Posterior cingulate gyrus (tissue), 11 donors: ENCODE results near the gene ANXA4.
A peak's percentile ranks its signal among the peaks of the same experiment; 100 is the strongest.
"Not testable (repeated sequence)": the region's sequence is repeated elsewhere in the genome, so short reads cannot be mapped to it uniquely, and the experiment has no call there.

ENCODE experiments used
- DNase-seq, 10 donors: peaks; one replicate each; pipeline versions ENCODE4 v3.0.0 to v3.0.0-alpha.2; 2020 to 2021; ENCODE audit warnings: mixed read lengths in 3 of 10
- intact Hi-C: fragments of 100-400 bp; cut with DNase I; formaldehyde crosslinking; loops from one replicate; pipeline ENCODE4 v1.15.1; 2023

The ANXA4 gene

GRCh38 chr2:69798290-69798908, 56.5 kb downstream of the ANXA4 start:
- intact Hi-C loops: no loop called here

GRCh38 chr2:69798909-69799526, 57.1 kb downstream of the ANXA4 start:
- intact Hi-C loops: no loop called here
- no peak for DNase-seq

More at GRCh38 chr2:69798290-69798908, 56.5 kb downstream of the ANXA4 start:
- DNase-seq: no peak

GRCh38 chr2:69801745-69802290, 59.9 kb downstream of the ANXA4 start:
- intact Hi-C loops: no loop called here
- no peak for DNase-seq

GRCh38 chr2:69802781-69803367, 60.9 kb downstream of the ANXA4 start:
- intact Hi-C loops, DNase-seq: not testable (repeated sequence)

- intact Hi-C loops: no loop called here
- DNase-seq: no peak
These were observed 62.5 kb downstream of the ANXA4 start for GRCh38 chr2:69804416-69804815.

GRCh38 chr2:69805887-69806286, 64.0 kb downstream of the ANXA4 start:
- no peak for DNase-seq
- intact Hi-C loops: no loop called here

GRCh38 chr2:69807821-69808540, 66.0 kb downstream of the ANXA4 start:
- intact Hi-C loops: no loop called here
- DNase-seq: peak in 1 of 10 donors; percentile 55

GRCh38 chr2:69810550-69810949, 68.6 kb downstream of the ANXA4 start:
- intact Hi-C loops: loop anchor here (2.0 to 5.0 kb wide), 2 partner anchors 24 to 38 kb away; no protein-coding TSS in a partner anchor

GRCh38 chr2:69811018-69811417, 69.1 kb downstream of the ANXA4 start:
- DNase-seq: peak in 3 of 10 donors; percentile 21 to 69 (median 41)
- intact Hi-C loops: loop anchor here (2.0 to 5.0 kb wide), 2 partner anchors 24 to 39 kb away; no protein-coding TSS in a partner anchor

More at GRCh38 chr2:69810550-69810949, 68.6 kb downstream of the ANXA4 start:
- no peak for DNase-seq

- intact Hi-C loops: loop anchor here (2.0 to 5.0 kb wide), 2 partner anchors 25 to 39 kb away; no protein-coding TSS in a partner anchor
- no peak for DNase-seq
These were observed 69.7 kb downstream of the ANXA4 start for GRCh38 chr2:69811591-69811990.

- intact Hi-C loops: no loop called here
- DNase-seq: peak in 1 of 10 donors; percentile 5
These were observed 73.8 kb downstream of the ANXA4 start for GRCh38 chr2:69815717-69816116.

GRCh38 chr2:69816923-69817542, 75.1 kb downstream of the ANXA4 start:
- intact Hi-C loops: loop anchor here (1.0 kb wide), 1 partner anchor 93 kb away; no protein-coding TSS in a partner anchor
- peak in 7 of 10 donors; percentile 56 to 90 (median 76) for DNase-seq

GRCh38 chr2:69817729-69818501, 76.0 kb downstream of the ANXA4 start:
- intact Hi-C loops: loop anchor here (1.0 kb wide), 1 partner anchor 94 kb away; no protein-coding TSS in a partner anchor
- no peak for DNase-seq

- peak in 1 of 10 donors; percentile 43 for DNase-seq
- intact Hi-C loops: loop anchor here (5.0 to 10.0 kb wide), 2 partner anchors 183 to 259 kb away; partner anchors contain the start of genes AAK1 and PCBP1
These were observed 86.0 kb downstream of the ANXA4 start for GRCh38 chr2:69827796-69828540.

- DNase-seq: no peak
- intact Hi-C loops: loop anchor here (5.0 to 10.0 kb wide), 2 partner anchors 184 to 258 kb away; partner anchors contain the start of genes AAK1 and PCBP1
These were observed 87.0 kb downstream of the ANXA4 start for GRCh38 chr2:69828938-69829255.

- intact Hi-C loops: loop anchor here (5.0 to 10.0 kb wide), 2 partner anchors 185 to 258 kb away; partner anchors contain the start of genes AAK1 and PCBP1
- DNase-seq: peak; percentile 93 to 99 (median 95)
These were observed 87.5 kb downstream of the ANXA4 start, which contains the start of gene GMCL1 for GRCh38 chr2:69829256-69830044. GMCL1 (plus strand) TSS chr2:69829660; CDS start chr2:69829893, 233 bp downstream.
